ENCODE data around the gene ATG4A. TPM values are rescaled to one million over a fixed set of nuclear protein-coding genes. Genes with fewer than 3 reads are reported as not detected.

ATG4A gene
- total RNA-seq, 2 experiments from 2014 or later = 2.9 to 4.0 TPM

DNA sequence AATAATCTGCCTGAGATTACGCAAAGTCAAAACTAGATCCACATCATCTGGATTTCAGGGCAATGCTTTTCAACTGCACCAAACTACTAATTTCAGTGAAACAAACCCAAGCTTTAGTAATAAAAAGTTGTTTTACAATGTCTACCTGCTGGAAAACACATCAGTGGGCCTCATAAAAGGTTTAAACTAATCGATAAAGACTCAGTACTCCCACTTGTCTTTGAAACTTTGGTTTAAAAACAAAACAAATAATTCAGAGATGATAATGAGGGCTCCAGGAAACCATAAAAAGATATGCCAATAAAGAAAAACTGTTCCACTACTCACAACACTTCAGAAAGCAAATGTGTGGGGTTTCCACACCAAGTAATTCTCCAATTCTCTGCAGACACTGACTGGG lies 10.5 kb upstream of the ATG4A start:
- CTCF ChIA-PET = no interaction called here
- H3K27me3 Mint-ChIP-seq = no peaks in the 10 kb centered on the region

GRCh38 chrX:108087792-108088191 lies 3.8 kb upstream of the ATG4A start:
- H3K9me3 Mint-ChIP-seq = no peaks in the 10 kb centered on the region
- POLR2A ChIA-PET = no interaction called here
- intact Hi-C loops (cut with DNase I, micrococcal nuclease) = no loop called here

More for the DNA sequence above, 10.5 kb upstream of the ATG4A start:
- DNase-seq = no peak
- H3K4me3 Mint-ChIP-seq = no peak overlapping the region
- peak overlapping the region; percentile 20 for H3K27ac Mint-ChIP-seq
- ATAC-seq (ENCODE audit: poor library complexity) = no peak
- Histone ChIP-seq H3K9me3 (ENCODE audit: control insufficient read depth in 1 of 2, insufficient read depth in 1 of 2, low read length in 2 of 2) (no peaks in the 10 kb centered on the region), H3K27me3 (ENCODE audit: control insufficient read depth in 1 of 2, insufficient read depth in 2 of 2, low read length in 2 of 2) (peaks cover 0 to 2% of the 10 kb centered on the region in 2 experiments), H3K4me3 (ENCODE audit: low read length) (no peak overlapping the region), H3K27ac (ENCODE audit: low read depth in 1 of 2, low read length in 2 of 2) (no peak overlapping the region), H3K4me1 (ENCODE audit: insufficient read depth, low read length) (no peaks in the 10 kb centered on the region), H3K36me3 (ENCODE audit: insufficient read depth, low read length) (peaks cover 29% of the 10 kb centered on the region)
- TF ChIP-seq CTCF (IDR thresholded peaks at IDR 0.05) = no peak
- intact Hi-C loops (cut with DNase I, micrococcal nuclease) = no loop called here
- no peaks in the 10 kb centered on the region for H3K4me1 Mint-ChIP-seq (ENCODE audit: low read depth)
- POLR2A ChIA-PET = interaction anchor here (1.5 kb wide), 1 partner anchor 10 kb away, joined by 6 read pairs; the partner anchor contains the start of genes ATG4A and PSMD10
- no peaks in the 10 kb centered on the region for H3K9me3 Mint-ChIP-seq
- H3K36me3 Mint-ChIP-seq (ENCODE audit: low read depth) = peaks cover 36% of the 10 kb centered on the region

DNA sequence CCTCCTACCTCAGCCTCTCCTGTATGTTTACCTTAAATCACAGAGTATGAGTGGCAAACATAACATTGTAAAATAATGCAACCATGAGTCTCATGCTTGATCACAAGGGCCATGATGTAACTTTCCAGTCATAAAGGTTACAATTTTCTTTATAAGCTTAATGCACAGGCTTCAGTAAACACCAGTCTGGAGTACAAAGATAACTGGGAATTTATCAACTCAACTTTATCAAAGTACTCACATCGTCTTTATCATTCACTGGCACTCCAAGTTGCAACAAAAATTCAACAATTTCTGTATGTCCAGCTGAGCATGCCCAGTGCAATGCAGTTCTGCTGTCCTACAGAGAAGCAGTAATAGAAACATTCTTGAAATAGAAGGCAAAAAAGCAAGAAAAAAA lies 3.1 kb upstream of the ATG4A start:
- H3K27ac ChIP-seq (ENCODE audit: low read depth in 1 of 2, low read length in 2 of 2) = no peak overlapping the region
- POLR2A ChIA-PET = no interaction called here
- no peak overlapping the region for H3K4me3 ChIP-seq (ENCODE audit: low read length)
- Mint-ChIP-seq H3K27ac (no peak overlapping the region), H3K9me3 (no peaks in the 10 kb centered on the region), H3K4me3 (no peak overlapping the region), H3K36me3 (ENCODE audit: low read depth) (peaks cover 17% of the 10 kb centered on the region), H3K4me1 (ENCODE audit: low read depth) (peaks cover 8% of the 10 kb centered on the region), H3K27me3 (no peaks in the 10 kb centered on the region)
- no peak for TF ChIP-seq CTCF (IDR thresholded peaks at IDR 0.05)
- H3K27me3 ChIP-seq (ENCODE audit: control insufficient read depth in 1 of 2, insufficient read depth in 2 of 2, low read length in 2 of 2) = peaks cover 0 to 2% of the 10 kb centered on the region in 2 experiments
- CTCF ChIA-PET = no interaction called here
- ATAC-seq (ENCODE audit: poor library complexity) = no peak
- H3K9me3 ChIP-seq (ENCODE audit: control insufficient read depth in 1 of 2, insufficient read depth in 1 of 2, low read length in 2 of 2) = no peaks in the 10 kb centered on the region
- no peak for DNase-seq
- H3K4me1 ChIP-seq (ENCODE audit: insufficient read depth, low read length) = peaks cover 11% of the 10 kb centered on the region
- H3K36me3 ChIP-seq (ENCODE audit: insufficient read depth, low read length) = peaks cover 18% of the 10 kb centered on the region
- intact Hi-C loops (cut with DNase I, micrococcal nuclease) = no loop called here

More at GRCh38 chrX:108087792-108088191, 3.8 kb upstream of the ATG4A start:
- Mint-ChIP-seq H3K36me3 (ENCODE audit: low read depth) (peaks cover 17% of the 10 kb centered on the region), H3K27ac (no peak overlapping the region), H3K4me3 (no peak overlapping the region), H3K27me3 (no peaks in the 10 kb centered on the region), H3K4me1 (ENCODE audit: low read depth) (peaks cover 8% of the 10 kb centered on the region)
- H3K27ac ChIP-seq (ENCODE audit: low read depth in 1 of 2, low read length in 2 of 2) = no peak overlapping the region
- H3K36me3 ChIP-seq (ENCODE audit: insufficient read depth, low read length) = peaks cover 18% of the 10 kb centered on the region
- peaks cover 0 to 2% of the 10 kb centered on the region in 2 experiments for H3K27me3 ChIP-seq (ENCODE audit: control insufficient read depth in 1 of 2, insufficient read depth in 2 of 2, low read length in 2 of 2)
- no peaks in the 10 kb centered on the region for H3K9me3 ChIP-seq (ENCODE audit: control insufficient read depth in 1 of 2, insufficient read depth in 1 of 2, low read length in 2 of 2)
- peaks cover 11% of the 10 kb centered on the region for H3K4me1 ChIP-seq (ENCODE audit: insufficient read depth, low read length)
- CTCF ChIA-PET = no interaction called here
- no peak for ATAC-seq (ENCODE audit: poor library complexity)
- H3K4me3 ChIP-seq (ENCODE audit: low read length) = no peak overlapping the region
- no peak for TF ChIP-seq CTCF (IDR thresholded peaks at IDR 0.05)
- no peak for DNase-seq

Measured in CD4-positive, alpha-beta T cell (primary cell).